Measurements from ENCODE around the gene SHC2. TPM values are rescaled to one million over a fixed set of nuclear protein-coding genes. Genes with fewer than 3 reads are reported as not detected.
"Not testable (repeated sequence)": the region's sequence is repeated elsewhere in the genome, so short reads cannot be mapped to it uniquely, and the experiment has no call there.

SHC2 gene
- total and polyA plus RNA-seq, 2 experiments from 2014 or later = 2.2 to 4.6 TPM

DNA sequence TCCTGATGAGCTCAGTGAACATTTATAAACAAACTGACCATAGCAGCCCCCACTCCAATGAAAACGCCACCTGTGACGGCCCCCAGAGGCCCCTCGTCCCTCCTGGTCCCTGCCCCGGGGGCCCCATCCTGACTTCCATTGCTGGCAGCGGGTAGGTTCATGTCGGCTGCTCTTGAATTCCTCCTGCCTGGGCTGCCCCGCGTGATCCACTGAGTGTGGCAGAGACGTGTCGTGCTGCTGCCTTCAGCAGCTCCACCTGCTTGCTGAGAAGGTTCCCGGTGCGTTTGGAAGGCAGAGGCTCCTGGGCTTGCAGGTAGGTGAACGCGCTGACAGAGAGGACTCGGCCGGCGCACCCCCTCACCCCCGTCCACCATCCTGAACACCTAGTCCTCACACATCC, 63.5 kb downstream of the SHC2 start (continued):
- no peak for TF ChIP-seq REST (IDR thresholded peaks at IDR 0.05; ENCODE audit: unreplicated experiment)
- TF ChIP-seq JUNB (IDR thresholded peaks at IDR 0.05; ENCODE audit: unreplicated experiment) = no peak
- no peak for TF ChIP-seq ZNF114 (CRISPR knock-in tag; IDR thresholded peaks at IDR 0.05)
- no peak for TF ChIP-seq ETS1 (IDR thresholded peaks at IDR 0.05)

- no peak overlapping the region for H3K4me2 ChIP-seq
- 0 out of 2 replicates have a peak, but pooled peaks cover 5% of the 10 kb centered on the region for H3K9me2 ChIP-seq (ENCODE audit: insufficient read depth)
- H3K79me2 ChIP-seq (replicated peaks; ENCODE audit: insufficient read depth) = no peaks in the 10 kb centered on the region
- DNase-seq (ENCODE audit: low spot score) (no peak), ATAC-seq (no peak)
- TF ChIP-seq ZNF331 (CRISPR knock-in tag; IDR thresholded peaks at IDR 0.05; ENCODE audit: low read depth) (no peak), STAT1 (IDR thresholded peaks at IDR 0.05; ENCODE audit: unreplicated experiment) (no peak), NANOG (IDR thresholded peaks at IDR 0.05; ENCODE audit: borderline replicate concordance) (no peak), JUNB (IDR thresholded peaks at IDR 0.05; ENCODE audit: unreplicated experiment) (no peak), CREB1 (CRISPR knock-in tag; IDR thresholded peaks at IDR 0.05; ENCODE audit: low read depth) (no peak), ETS1 (IDR thresholded peaks at IDR 0.05) (no peak), ZNF462 (CRISPR knock-in tag; IDR thresholded peaks at IDR 0.05) (no peak)
- H4K20me1 ChIP-seq (replicated peaks; ENCODE audit: insufficient read depth) = no peaks in the 10 kb centered on the region
- H3K4me3 Mint-ChIP-seq = no peak overlapping the region
- H3K36me3 ChIP-seq (ENCODE audit: insufficient read depth) = no peaks in the 10 kb centered on the region
- H3K27me3 Mint-ChIP-seq (ENCODE audit: insufficient read depth, low read depth, poor library complexity) = peaks cover 24% of the 10 kb centered on the region
- H3K9me3 Mint-ChIP-seq = peaks cover 59% of the 10 kb centered on the region
- no peaks in the 10 kb centered on the region for H3K4me1 ChIP-seq (ENCODE audit: insufficient read depth)
- H3K27ac Mint-ChIP-seq = no peak overlapping the region
- no peak overlapping the region for H3K27ac ChIP-seq (ENCODE audit: low read depth)
- H3K36me3 Mint-ChIP-seq (ENCODE audit: low read depth) = peaks cover 17% of the 10 kb centered on the region
- H3K4me1 Mint-ChIP-seq = no peaks in the 10 kb centered on the region
- no peak overlapping the region for H3K4me3 ChIP-seq
- no peaks in the 10 kb centered on the region for H3K27me3 ChIP-seq (ENCODE audit: insufficient read depth)
- no peak overlapping the region for H2AFZ ChIP-seq
- H3F3A ChIP-seq (replicated peaks; ENCODE audit: low read depth) = peaks cover 6% of the 10 kb centered on the region
Observed at GRCh38 chr19:395467-395866, 65.4 kb downstream of the SHC2 start.

DNA sequence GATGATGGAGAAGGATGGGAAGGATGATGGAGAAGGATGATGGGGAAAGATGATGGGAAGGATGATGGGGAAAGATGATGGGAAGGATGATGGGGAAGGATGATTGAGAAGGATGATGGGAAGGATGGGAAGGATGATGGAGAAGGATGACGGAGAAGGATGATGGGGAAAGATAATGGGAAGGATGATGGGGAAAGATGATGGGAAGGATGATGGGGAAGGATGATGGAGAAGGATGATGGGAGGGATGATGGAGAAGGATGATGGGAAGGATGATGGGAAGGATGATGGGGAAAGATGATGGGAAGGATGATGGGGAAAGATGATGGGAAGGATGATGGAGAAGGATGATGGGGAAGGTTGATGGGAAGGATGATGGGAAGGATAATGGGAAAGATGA, 66.0 kb downstream of the SHC2 start:
- not testable (repeated sequence) for H3K4me1 ChIP-seq (ENCODE audit: insufficient read depth); H3K4me1 Mint-ChIP-seq; H4K20me1 ChIP-seq (replicated peaks; ENCODE audit: insufficient read depth); H3K27ac ChIP-seq (ENCODE audit: low read depth); ATAC-seq; H3K27ac Mint-ChIP-seq; H2AFZ ChIP-seq; H3K79me2 ChIP-seq (replicated peaks; ENCODE audit: insufficient read depth); DNase-seq (ENCODE audit: low spot score); H3K27me3 ChIP-seq (ENCODE audit: insufficient read depth); H3K4me3 ChIP-seq; H3K9me2 ChIP-seq (ENCODE audit: insufficient read depth); H3K4me2 ChIP-seq; H3K36me3 ChIP-seq (ENCODE audit: insufficient read depth); H3F3A ChIP-seq (replicated peaks; ENCODE audit: low read depth); H3K4me3 Mint-ChIP-seq
- H3K36me3 Mint-ChIP-seq (ENCODE audit: low read depth) = peaks cover 17% of the 10 kb centered on the region
- peaks cover 26% of the 10 kb centered on the region for H3K27me3 Mint-ChIP-seq (ENCODE audit: insufficient read depth, low read depth, poor library complexity)
- H3K9me3 Mint-ChIP-seq = peaks cover 59% of the 10 kb centered on the region

All from GM23338 (cell line).